Measurements from ENCODE around the gene MTMR10. TPM values are rescaled to one million over a fixed set of nuclear protein-coding genes. Genes with fewer than 3 reads are reported as not detected.
A peak's percentile ranks its signal among the peaks of the same experiment; 100 is the strongest.

Gene MTMR10
- total RNA-seq, 4 donors from 2014 or later: 24.9 to 46.7 (median 27.1) TPM

DNA sequence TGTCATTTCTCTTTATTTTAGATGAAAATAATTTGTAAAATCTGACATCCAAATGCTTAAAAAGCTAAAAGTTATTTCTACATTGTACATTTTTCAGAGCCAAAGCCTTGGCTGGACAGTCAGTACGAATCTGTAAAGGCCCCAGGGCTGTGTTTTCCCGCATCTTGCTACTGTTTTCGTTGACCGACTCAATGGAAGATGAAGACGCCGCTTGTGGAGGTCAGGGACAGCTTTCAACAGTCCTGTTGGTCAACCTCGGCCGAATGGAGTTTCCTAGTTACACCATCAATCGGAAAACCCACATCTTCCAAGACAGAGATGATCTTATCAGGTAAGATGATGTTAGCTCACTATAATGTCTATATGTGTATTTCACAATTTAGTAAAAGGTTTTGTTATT, 77.7 kb downstream of the MTMR10 start:
- no peak overlapping the region for H3K4me3 ChIP-seq
- TF ChIP-seq POLR2A (IDR thresholded peaks at IDR 0.05): no peak
- TF ChIP-seq, protein P1, sequence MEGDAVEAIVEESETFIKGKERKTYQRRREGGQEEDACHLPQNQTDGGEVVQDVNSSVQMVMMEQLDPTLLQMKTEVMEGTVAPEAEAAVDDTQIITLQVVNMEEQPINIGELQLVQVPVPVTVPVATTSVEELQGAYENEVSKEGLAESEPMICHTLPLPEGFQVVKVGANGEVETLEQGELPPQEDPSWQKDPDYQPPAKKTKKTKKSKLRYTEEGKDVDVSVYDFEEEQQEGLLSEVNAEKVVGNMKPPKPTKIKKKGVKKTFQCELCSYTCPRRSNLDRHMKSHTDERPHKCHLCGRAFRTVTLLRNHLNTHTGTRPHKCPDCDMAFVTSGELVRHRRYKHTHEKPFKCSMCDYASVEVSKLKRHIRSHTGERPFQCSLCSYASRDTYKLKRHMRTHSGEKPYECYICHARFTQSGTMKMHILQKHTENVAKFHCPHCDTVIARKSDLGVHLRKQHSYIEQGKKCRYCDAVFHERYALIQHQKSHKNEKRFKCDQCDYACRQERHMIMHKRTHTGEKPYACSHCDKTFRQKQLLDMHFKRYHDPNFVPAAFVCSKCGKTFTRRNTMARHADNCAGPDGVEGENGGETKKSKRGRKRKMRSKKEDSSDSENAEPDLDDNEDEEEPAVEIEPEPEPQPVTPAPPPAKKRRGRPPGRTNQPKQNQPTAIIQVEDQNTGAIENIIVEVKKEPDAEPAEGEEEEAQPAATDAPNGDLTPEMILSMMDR (IDR thresholded peaks at IDR 0.05): no peak
- H3K4me1 ChIP-seq: no peaks in the 10 kb centered on the region
- no peaks in the 10 kb centered on the region for H3K27me3 ChIP-seq
- DNase-seq (ENCODE audit: low spot score in 2 of 2): no peak
- H3K9me3 ChIP-seq: no peaks in the 10 kb centered on the region
- WGBS: 96% methylated on average over 9 of the region's 9 CpGs
- peaks cover 67% of the 10 kb centered on the region for H3K36me3 ChIP-seq
- no peak overlapping the region for H3K27ac ChIP-seq

DNA sequence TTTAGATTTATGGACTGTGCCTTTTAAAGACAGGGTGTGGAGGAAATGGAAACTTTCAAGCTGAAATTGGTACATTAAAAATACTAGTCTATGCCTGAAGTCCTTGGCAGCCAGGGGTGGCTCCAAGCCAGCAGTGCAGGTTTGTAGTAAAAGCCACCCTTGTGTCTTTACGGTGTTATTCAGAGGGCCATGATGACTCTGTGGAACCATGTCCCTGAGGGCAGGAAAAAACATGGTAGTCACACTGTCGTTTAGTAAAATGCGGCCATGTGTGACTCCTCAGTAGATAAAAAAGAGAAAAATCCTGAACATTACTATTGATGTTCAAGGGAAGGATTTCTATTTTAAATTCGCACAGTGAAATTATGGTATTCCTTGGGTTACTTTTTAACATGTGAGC, 85.1 kb downstream of the MTMR10 start:
- Histone ChIP-seq H3K36me3 (peaks cover 17% of the 10 kb centered on the region), H3K4me1 (peaks cover 30% of the 10 kb centered on the region), H3K4me3 (no peak overlapping the region), H3K27ac (peak overlapping the region; percentile 26), H3K9me3 (no peaks in the 10 kb centered on the region), H3K27me3 (no peaks in the 10 kb centered on the region)
- TF ChIP-seq EP300 (IDR thresholded peaks at IDR 0.05): no peak
- TF ChIP-seq POLR2A (IDR thresholded peaks at IDR 0.05): no peak
- TF ChIP-seq POLR2AphosphoS5 (IDR thresholded peaks at IDR 0.05): no peak
- TF ChIP-seq, protein P1 (IDR thresholded peaks at IDR 0.05): no peak
- DNase-seq (ENCODE audit: low spot score in 2 of 2): no peak
- 50% methylated on average over 4 of the region's 4 CpGs for WGBS

DNA sequence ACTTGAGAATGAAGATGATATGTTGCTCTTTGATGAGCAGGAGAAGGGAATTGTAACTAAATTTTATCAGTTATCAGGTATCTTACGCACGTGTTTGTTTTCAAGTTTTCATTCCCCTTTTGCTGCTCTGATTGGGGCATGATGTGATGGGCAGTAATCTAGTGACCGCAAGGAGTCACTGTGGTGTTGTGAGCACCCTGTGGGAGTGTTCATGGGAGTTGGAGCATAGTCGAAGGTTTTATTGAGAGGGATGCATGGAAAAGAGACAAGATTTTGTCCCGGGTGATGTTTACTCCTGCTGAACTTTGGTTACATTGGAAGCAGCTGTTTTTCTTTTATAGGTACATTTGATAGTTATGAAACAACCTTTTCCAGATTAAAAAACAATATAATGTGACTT, 85.6 kb downstream of the MTMR10 start:
- no peak for DNase-seq (ENCODE audit: low spot score in 2 of 2)
- peaks cover 17% of the 10 kb centered on the region for H3K36me3 ChIP-seq
- no peak for TF ChIP-seq POLR2A (IDR thresholded peaks at IDR 0.05)
- TF ChIP-seq, protein P1 (IDR thresholded peaks at IDR 0.05): peak in 1 of 2 donors; percentile 15
- no peak overlapping the region for H3K4me3 ChIP-seq
- peak overlapping the region; percentile 26 for H3K27ac ChIP-seq
- no peaks in the 10 kb centered on the region for H3K9me3 ChIP-seq
- no peaks in the 10 kb centered on the region for H3K27me3 ChIP-seq
- peaks cover 30% of the 10 kb centered on the region for H3K4me1 ChIP-seq
- 46% methylated on average over 5 of the region's 5 CpGs for WGBS

DNA sequence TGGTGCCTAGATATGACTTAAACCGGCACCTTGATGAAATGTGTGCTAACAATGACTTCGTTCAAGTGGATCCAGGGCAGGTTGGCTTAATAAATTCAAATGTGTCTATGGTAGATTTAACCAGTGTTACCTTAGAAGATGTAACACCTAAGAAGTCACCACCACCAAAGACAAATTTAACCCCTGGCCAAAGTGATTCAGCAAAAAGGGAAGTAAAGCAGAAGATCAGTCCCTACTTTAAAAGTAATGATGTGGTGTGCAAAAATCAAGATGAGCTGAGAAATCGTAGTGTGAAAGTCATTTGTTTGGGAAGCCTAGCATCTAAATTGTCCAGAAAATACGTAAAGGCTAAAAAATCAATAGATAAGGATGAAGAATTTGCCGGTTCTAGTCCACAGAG, 86.6 kb downstream of the MTMR10 start:
- Histone ChIP-seq H3K36me3 (peaks cover 15% of the 10 kb centered on the region), H3K4me3 (peak overlapping the region; percentile 88), H3K4me1 (peaks cover 30% of the 10 kb centered on the region), H3K9me3 (no peaks in the 10 kb centered on the region), H3K27ac (no peak overlapping the region), H3K27me3 (no peaks in the 10 kb centered on the region)
- TF ChIP-seq EP300 (IDR thresholded peaks at IDR 0.05): no peak
- TF ChIP-seq, protein P1 (IDR thresholded peaks at IDR 0.05): no peak
- no peak for TF ChIP-seq POLR2AphosphoS5 (IDR thresholded peaks at IDR 0.05)
- TF ChIP-seq POLR2A (IDR thresholded peaks at IDR 0.05): no peak
- no peak for DNase-seq (ENCODE audit: low spot score in 2 of 2)
- 82% methylated on average over 5 of the region's 5 CpGs for WGBS

DNA sequence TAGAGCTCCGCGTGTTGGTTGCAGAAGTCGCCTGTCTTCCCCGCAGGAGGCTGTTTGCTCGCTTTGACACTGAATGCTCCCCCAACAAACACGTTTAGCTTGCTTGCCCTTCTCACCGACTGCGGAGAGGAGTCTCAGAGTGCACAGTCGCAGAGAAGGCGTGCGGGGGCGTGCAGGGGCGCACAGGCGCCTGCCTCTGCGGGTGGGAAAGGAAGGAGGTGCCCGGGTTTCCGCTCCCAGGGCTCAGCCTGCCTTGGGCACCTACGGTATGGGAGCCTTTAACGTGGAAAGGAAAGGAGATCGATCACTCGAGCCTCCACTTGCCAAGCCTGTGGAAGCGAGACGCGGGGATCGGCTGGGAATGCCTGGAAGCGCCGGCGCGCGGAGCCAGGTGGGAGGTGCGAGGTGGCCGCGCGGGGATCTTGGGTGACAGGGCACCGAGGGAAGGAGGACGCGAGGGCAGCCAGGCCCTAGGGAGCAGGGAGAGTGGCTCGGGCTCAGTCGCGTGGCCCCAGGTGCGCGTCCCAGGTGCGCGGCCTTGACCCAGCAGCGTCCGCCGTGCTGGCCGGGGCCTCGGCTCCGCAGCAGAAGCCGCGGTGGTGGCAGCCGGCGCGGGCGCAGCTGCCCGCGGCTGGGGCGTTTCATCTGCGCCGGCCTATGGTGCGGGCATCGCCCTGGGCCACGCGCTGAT, 87.8 kb downstream of the MTMR10 start, which contains the start of gene FAN1:
Gene FAN1 (plus strand): TSS at position 419 of the 691 bp plus-strand sequence. CDS start 749 bp downstream, outside the sequence.
- no peaks in the 10 kb centered on the region for H3K9me3 ChIP-seq
- WGBS: 1% methylated on average over 36 of the region's 65 CpGs
- no peaks in the 10 kb centered on the region for H3K27me3 ChIP-seq
- peak within 1 kb of the TSS; percentile 89 for H3K27ac ChIP-seq
- peak within 1 kb of the TSS; percentile 88 for H3K4me3 ChIP-seq
- peak in 2 of 3 donors; percentile 51 to 59 for TF ChIP-seq POLR2AphosphoS5 (IDR thresholded peaks at IDR 0.05)
- TF ChIP-seq, protein P1 (IDR thresholded peaks at IDR 0.05): no peak
- TF ChIP-seq POLR2A (IDR thresholded peaks at IDR 0.05): no peak
- peaks cover 30% of the 10 kb centered on the region for H3K4me1 ChIP-seq
- peak; percentile 88 to 92 for DNase-seq (ENCODE audit: low spot score in 2 of 2)
- peaks cover 4% of the 10 kb centered on the region for H3K36me3 ChIP-seq

Data from suprapubic skin (tissue), 4 donors.